Heart left ventricle (tissue), 13 donors: ENCODE measurements around the gene PPARG.

Source experiments
- POLR2A ChIP-seq, 2 donors: fragments of 450-650 bp; IDR thresholded peaks; one replicate each; pipeline ENCODE4 v1.6.1; 2017; ENCODE audit warnings: antibody characterized with exemption in 2 of 2, mild to moderate bottlenecking in 2 of 2, moderate library complexity in 2 of 2
- TF ChIP-seq, protein P1 (sequence below), 12 donors: fragments of 200-600 bp; sonication (generic) in 4 of 12; IDR thresholded peaks; one replicate each; pipeline versions ENCODE4 v1.5.0 to v1.8.0; 2018 to 2022; ENCODE audit warnings: antibody characterized with exemption in 12 of 12, mild to moderate bottlenecking in 5 of 12
- donor health status: ischemic (EF 13 %, LVEDD 7.1; RV severe dilation, severe dysfunction).
- donor health status: DM: no; HTN: yes; CAD: no.
- donor health status: DM: no; HTN: no; CAD: no.
- donor health status: ischemic (EF 25% LVEDD 6.9; RV normal size, moderate dysfunction).
- donor health status: ischemic (EF 25% LVEDD 5.7; RV mildly dilated, moderate dysfunction).
- donor health status: ischemic (EF 35%, LVEDD 5.7; RV mildly dilated, moderate dysfunction).
- donor health status: nonischemic (EF 11% LVEDD 7.7; RV severe dilation, severe dysfunction).
- donor health status: DM: yes; HTN: yes; CAD: no.
- donor health status: PGD.
- donor health status: ischemic (EF 29% LVEDD 5.4; RV normal size, mild dysfunction).
- donor health status: nonischemic (EF 23%, LVEDD 6.1; RV moderate dilation, normal function).

DNA sequence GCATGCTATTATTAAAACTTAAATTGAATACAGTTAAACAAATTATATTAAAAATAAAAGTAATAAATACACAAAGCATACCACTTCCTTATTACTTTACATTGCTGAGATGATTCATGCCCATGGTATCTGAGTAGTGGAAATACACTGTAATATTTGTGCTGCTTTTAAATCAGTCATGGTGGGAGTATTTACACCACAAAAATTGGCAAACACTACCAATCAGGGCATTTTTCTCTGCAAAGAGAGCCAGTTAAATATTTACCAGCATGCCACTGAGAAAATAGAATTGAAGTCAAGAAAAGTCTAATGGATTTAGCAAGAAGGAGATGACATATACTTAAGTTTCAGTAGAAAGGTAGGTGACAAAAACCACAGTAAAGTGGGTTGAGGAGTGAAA is 19.6 kb downstream of the PPARG start:
- TF ChIP-seq, protein P1, sequence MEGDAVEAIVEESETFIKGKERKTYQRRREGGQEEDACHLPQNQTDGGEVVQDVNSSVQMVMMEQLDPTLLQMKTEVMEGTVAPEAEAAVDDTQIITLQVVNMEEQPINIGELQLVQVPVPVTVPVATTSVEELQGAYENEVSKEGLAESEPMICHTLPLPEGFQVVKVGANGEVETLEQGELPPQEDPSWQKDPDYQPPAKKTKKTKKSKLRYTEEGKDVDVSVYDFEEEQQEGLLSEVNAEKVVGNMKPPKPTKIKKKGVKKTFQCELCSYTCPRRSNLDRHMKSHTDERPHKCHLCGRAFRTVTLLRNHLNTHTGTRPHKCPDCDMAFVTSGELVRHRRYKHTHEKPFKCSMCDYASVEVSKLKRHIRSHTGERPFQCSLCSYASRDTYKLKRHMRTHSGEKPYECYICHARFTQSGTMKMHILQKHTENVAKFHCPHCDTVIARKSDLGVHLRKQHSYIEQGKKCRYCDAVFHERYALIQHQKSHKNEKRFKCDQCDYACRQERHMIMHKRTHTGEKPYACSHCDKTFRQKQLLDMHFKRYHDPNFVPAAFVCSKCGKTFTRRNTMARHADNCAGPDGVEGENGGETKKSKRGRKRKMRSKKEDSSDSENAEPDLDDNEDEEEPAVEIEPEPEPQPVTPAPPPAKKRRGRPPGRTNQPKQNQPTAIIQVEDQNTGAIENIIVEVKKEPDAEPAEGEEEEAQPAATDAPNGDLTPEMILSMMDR (IDR thresholded peaks at IDR 0.05): no peak
- no peak for TF ChIP-seq POLR2A (IDR thresholded peaks at IDR 0.05)
